Subcutaneous abdominal adipose tissue (tissue), 5 donors: Measurements from ENCODE around the gene CCDC85B.
A peak's percentile ranks its signal among the peaks of the same experiment; 100 is the strongest.

Source experiments
- H3K27ac ChIP-seq: one replicate; pipeline ENCODE4 v1.7.0; 2013; ENCODE audit warnings: low read depth, mild to moderate bottlenecking, inconsistent platforms, low read length, moderate library complexity
- H3K27me3 ChIP-seq, 5 donors: one replicate each; pipeline ENCODE4 v1.7.0; 2013; ENCODE audit warnings: low read length in 5 of 5, inconsistent platforms in 1 of 5; ENCODE audit not compliant: control insufficient read depth in 5 of 5, insufficient read depth in 4 of 5
- H3K36me3 ChIP-seq, 5 donors: one replicate each; pipeline ENCODE4 v1.7.0; 2013; ENCODE audit warnings: low read length in 5 of 5; ENCODE audit not compliant: control insufficient read depth in 5 of 5, insufficient read depth in 5 of 5
- H3K4me1 ChIP-seq, 5 donors: one replicate each; pipeline ENCODE4 v1.7.0; 2013; ENCODE audit warnings: low read length in 5 of 5, mild to moderate bottlenecking in 3 of 5, moderate library complexity in 1 of 5; ENCODE audit not compliant: control insufficient read depth in 5 of 5, insufficient read depth in 5 of 5
- H3K4me3 ChIP-seq, 5 donors: one replicate each; pipeline ENCODE4 v1.7.0; 2013; ENCODE audit warnings: low read length in 5 of 5, low read depth in 1 of 5
- H3K9ac ChIP-seq, 5 donors: one replicate each; pipeline ENCODE4 v1.7.0; 2013; ENCODE audit warnings: low read length in 5 of 5, mild to moderate bottlenecking in 4 of 5, moderate library complexity in 3 of 5
- H3K9me3 ChIP-seq, 5 donors: one replicate each; pipeline ENCODE4 v1.7.0; 2013; ENCODE audit warnings: low read length in 5 of 5; ENCODE audit not compliant: control insufficient read depth in 5 of 5
- donor health status: healthy.
- donor health status: healthy.
- donor health status: healthy.
- donor health status: healthy.
- donor health status: healthy.

The CCDC85B gene

GRCh38 chr11:65918211-65919140 is 28.0 kb downstream of the CCDC85B start, which contains the start of gene C11orf68:
Gene C11orf68 (minus strand): TSS chr11:65919062. CDS start chr11:65919031, 31 bp downstream.
- H3K4me1 ChIP-seq, result peaks cover 26 to 56% (median 54%) of the 10 kb centered on the region in 5 donors

DNA sequence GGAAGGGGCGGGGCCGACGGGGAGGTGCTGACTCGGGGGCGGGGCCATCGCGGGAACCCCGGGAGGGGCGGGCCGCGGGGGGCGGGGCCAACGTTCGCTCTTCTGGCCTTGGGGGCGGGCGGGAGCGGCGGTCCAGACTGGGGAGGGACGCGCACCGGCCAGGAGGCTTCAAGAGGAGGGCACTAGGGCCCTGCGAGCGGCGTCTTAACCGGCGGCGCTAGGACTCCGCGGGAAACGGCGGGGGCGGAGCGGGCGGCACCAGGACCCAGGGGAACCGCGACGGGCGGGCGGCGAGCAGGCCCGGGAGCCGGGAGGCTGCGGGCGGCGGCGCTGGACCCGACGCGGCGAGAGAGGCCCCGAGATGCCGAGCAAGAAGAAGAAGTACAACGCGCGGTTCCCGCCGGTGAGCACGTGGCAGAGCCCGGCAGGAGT is 28.7 kb downstream of the CCDC85B start, which contains the start of gene DRAP1:
DRAP1 (plus strand) TSS at position 286 of the 432 bp plus-strand sequence; CDS start at position 362, 76 bp downstream.
- H3K4me1 ChIP-seq, result peaks cover 26 to 56% (median 54%) of the 10 kb centered on the region in 5 donors
- peak within 1 kb of the TSS; percentile 73 to 100 (median 95) for H3K9ac ChIP-seq

More at GRCh38 chr11:65918211-65919140, 28.0 kb downstream of the CCDC85B start, which contains the start of gene C11orf68:
- Histone ChIP-seq H3K27me3 (no peaks in the 10 kb centered on the region), H3K36me3 (peaks cover 0 to 24% (median 19%) of the 10 kb centered on the region in 5 donors), H3K9me3 (no peaks in the 10 kb centered on the region), H3K27ac (peak within 1 kb of the TSS; percentile 86), H3K4me3 (peak within 1 kb of the TSS; percentile 83 to 96 (median 94)), H3K9ac (peak within 1 kb of the TSS; percentile 73 to 100 (median 95))

GRCh38 chr11:65919573-65920371 is 29.3 kb downstream of the CCDC85B start:
- H3K4me3 ChIP-seq, result peak overlapping the region; percentile 22 to 79 (median 75)
- H3K9ac ChIP-seq, result peak overlapping the region; percentile 48 to 84 (median 75)
- H3K9me3 ChIP-seq, result no peaks in the 10 kb centered on the region
- peak overlapping the region; percentile 74 for H3K27ac ChIP-seq
- H3K27me3 ChIP-seq, result no peaks in the 10 kb centered on the region
- peaks cover 0 to 25% (median 19%) of the 10 kb centered on the region in 5 donors for H3K36me3 ChIP-seq
- peaks cover 25 to 54% (median 51%) of the 10 kb centered on the region in 5 donors for H3K4me1 ChIP-seq

More for the DNA sequence above, 28.7 kb downstream of the CCDC85B start, which contains the start of gene DRAP1:
- Histone ChIP-seq H3K27ac (peak within 1 kb of the TSS; percentile 86), H3K4me3 (peak within 1 kb of the TSS; percentile 83 to 96 (median 94)), H3K27me3 (no peaks in the 10 kb centered on the region), H3K9me3 (no peaks in the 10 kb centered on the region), H3K36me3 (peaks cover 0 to 25% (median 19%) of the 10 kb centered on the region in 5 donors)

- H3K9me3 ChIP-seq, result no peaks in the 10 kb centered on the region
- H3K9ac ChIP-seq, result peak overlapping the region; percentile 48 to 84 (median 75)
- H3K4me3 ChIP-seq, result peak overlapping the region in 4 of 5 donors; percentile 71 to 79 (median 76)
- peaks cover 0 to 25% (median 19%) of the 10 kb centered on the region in 5 donors for H3K36me3 ChIP-seq
- peaks cover 20 to 48% (median 45%) of the 10 kb centered on the region in 5 donors for H3K4me1 ChIP-seq
- no peaks in the 10 kb centered on the region for H3K27me3 ChIP-seq
- no peak overlapping the region for H3K27ac ChIP-seq
Measured at GRCh38 chr11:65920372-65920802, 29.9 kb downstream of the CCDC85B start.

DNA sequence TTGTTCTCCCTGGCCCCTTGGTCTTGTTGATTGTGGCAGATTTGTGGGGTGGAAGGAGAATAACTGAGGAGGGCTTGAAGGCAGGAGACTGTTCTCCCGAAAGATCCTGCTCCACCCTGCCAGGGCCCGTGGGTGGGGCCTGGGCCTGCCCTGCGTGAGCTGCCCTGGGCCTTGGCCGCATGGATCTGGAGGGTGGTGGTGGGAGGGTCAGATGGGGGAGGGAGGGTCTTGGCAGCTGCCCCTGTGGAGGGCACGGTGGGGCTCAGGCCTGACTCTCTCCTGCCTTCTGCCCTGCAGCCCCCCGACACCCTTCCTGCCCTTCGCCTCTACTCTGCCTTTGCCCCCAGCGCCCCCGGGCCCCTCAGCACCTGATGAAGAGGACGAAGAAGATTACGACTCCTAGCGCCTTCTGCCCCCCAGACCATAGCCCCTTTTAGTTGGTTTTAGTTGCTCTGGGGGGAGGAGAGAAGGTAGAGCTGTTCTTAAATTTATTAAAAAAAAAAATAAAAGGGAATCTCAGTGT is 30.6 kb downstream of the CCDC85B start:
- Histone ChIP-seq H3K36me3 (peaks cover 0 to 25% (median 19%) of the 10 kb centered on the region in 5 donors), H3K27ac (no peak overlapping the region), H3K9me3 (no peaks in the 10 kb centered on the region), H3K9ac (peak overlapping the region in 2 of 5 donors; percentile 45 to 84), H3K27me3 (no peaks in the 10 kb centered on the region), H3K4me1 (peaks cover 14 to 41% (median 38%) of the 10 kb centered on the region in 5 donors), H3K4me3 (peak overlapping the region in 2 of 5 donors; percentile 71 to 79)

DNA sequence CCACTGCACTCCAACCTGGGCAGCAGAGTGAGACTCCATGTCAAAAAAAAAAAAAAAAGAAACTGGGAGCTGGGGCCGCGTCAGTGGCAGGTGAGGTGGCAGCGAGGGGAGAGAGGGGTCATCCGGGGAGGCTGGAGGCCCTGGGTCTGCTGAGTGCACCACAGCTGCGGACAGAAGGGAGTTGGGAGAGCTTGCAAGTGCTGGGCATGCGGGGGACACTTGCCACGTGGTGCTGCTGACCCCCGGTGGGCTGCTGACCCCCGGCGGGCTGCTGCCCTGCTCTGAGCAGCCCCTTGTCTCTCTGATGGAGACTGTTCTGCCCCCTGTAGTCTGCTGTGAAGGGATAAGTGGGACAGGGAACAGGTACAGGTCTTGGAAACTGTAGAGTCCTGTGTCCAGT is 31.4 kb downstream of the CCDC85B start:
- peaks cover 0 to 25% (median 18%) of the 10 kb centered on the region in 5 donors for H3K36me3 ChIP-seq
- no peak overlapping the region for H3K4me3 ChIP-seq
- H3K27ac ChIP-seq, result no peak overlapping the region
- H3K9me3 ChIP-seq, result no peaks in the 10 kb centered on the region
- H3K4me1 ChIP-seq, result peaks cover 11 to 33% (median 30%) of the 10 kb centered on the region in 5 donors
- H3K9ac ChIP-seq, result no peak overlapping the region
- H3K27me3 ChIP-seq, result no peaks in the 10 kb centered on the region

DNA sequence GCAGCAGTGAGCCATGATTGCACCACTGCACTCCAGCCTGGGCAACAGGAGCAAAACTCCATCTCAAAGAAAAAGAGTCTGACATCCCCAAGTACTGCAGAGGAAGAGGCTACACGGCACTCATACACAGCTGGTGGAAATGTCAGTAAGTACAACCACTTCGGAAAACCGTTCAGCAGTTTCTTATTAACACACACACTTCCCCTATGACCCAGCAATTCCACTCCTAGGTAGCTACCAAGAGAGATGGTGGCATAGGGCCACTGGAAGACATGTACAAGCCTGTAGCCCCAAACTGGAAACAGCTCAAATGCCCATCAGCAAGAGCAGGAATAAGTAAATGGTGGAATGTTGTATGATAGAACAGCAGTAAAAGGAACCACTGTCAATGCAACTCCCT is 32.1 kb downstream of the CCDC85B start:
- Histone ChIP-seq H3K4me3 (no peak overlapping the region), H3K27me3 (no peaks in the 10 kb centered on the region), H3K9ac (no peak overlapping the region), H3K9me3 (no peaks in the 10 kb centered on the region), H3K36me3 (peaks cover 0 to 20% (median 14%) of the 10 kb centered on the region in 5 donors), H3K27ac (no peak overlapping the region), H3K4me1 (peaks cover 11 to 27% (median 24%) of the 10 kb centered on the region in 5 donors)

GRCh38 chr11:65925397-65925796 is 34.9 kb downstream of the CCDC85B start:
- Histone ChIP-seq H3K9me3 (no peaks in the 10 kb centered on the region), H3K36me3 (peaks cover 0 to 20% (median 14%) of the 10 kb centered on the region in 5 donors), H3K27me3 (no peaks in the 10 kb centered on the region), H3K4me1 (peaks cover 4 to 12% (median 9%) of the 10 kb centered on the region in 5 donors), H3K27ac (no peak overlapping the region), H3K4me3 (no peak overlapping the region), H3K9ac (no peak overlapping the region)

GRCh38 chr11:65927904-65928397 is 37.5 kb downstream of the CCDC85B start:
- Histone ChIP-seq H3K9ac (peak overlapping the region in 2 of 5 donors; percentile 12 to 19), H3K36me3 (peaks cover 0 to 8% (median 2%) of the 10 kb centered on the region in 5 donors), H3K9me3 (no peaks in the 10 kb centered on the region), H3K4me3 (peak overlapping the region in 3 of 5 donors; percentile 13 to 28 (median 24)), H3K27ac (no peak overlapping the region), H3K27me3 (no peaks in the 10 kb centered on the region), H3K4me1 (peaks cover 0 to 5% (median 3%) of the 10 kb centered on the region in 5 donors)
